Erythroblast (primary cell): Measurements from ENCODE around the gene ADIPOR2.
"Not testable (repeated sequence)": the region's sequence is repeated elsewhere in the genome, so short reads cannot be mapped to it uniquely, and the experiment has no call there.

Experiments used
- DNase-seq, 2 experiments: peaks; one replicate each; lab custom pipeline; 2025; lab: John Stamatoyannopoulos, UW
- GATA1 ChIP-seq: IDR thresholded peaks from 2 replicates; pipeline ENCODE4 v1.6.1; 2011; ENCODE audit warnings: low read depth, mild to moderate bottlenecking, control low read depth, low read length, moderate library complexity
- POLR2A ChIP-seq: IDR thresholded peaks from 2 replicates; pipeline ENCODE4 v1.6.1; 2011; ENCODE audit warnings: mild to moderate bottlenecking, low read length

Gene ADIPOR2

GRCh38 chr12:1676043-1676442, 14.8 kb upstream of the ADIPOR2 start:
- DNase-seq = no peak

GRCh38 chr12:1680804-1681492, 9.9 kb upstream of the ADIPOR2 start:
- no peak for DNase-seq
- no peak for TF ChIP-seq GATA1
- no peak for TF ChIP-seq POLR2A

More at GRCh38 chr12:1676043-1676442, 14.8 kb upstream of the ADIPOR2 start:
- TF ChIP-seq POLR2A (no peak), GATA1 (no peak)

DNA sequence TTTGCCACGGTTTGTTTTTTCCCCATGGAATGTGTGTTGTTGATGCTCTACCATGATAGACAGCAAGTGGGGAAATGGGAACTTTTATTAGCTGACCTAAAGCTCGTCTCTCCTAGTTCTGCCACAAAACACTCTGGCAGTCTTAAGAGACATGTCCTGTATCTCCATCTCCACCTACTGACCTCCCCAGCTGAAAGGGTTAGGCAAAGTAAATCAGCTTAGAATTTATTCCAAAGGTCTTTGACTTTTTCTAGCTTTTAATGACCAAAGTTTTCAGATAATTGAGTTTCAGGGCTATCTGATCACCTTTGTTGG, 9.4 kb upstream of the ADIPOR2 start:
- DNase-seq = no peak
- TF ChIP-seq GATA1 (no peak), POLR2A (no peak)

DNA sequence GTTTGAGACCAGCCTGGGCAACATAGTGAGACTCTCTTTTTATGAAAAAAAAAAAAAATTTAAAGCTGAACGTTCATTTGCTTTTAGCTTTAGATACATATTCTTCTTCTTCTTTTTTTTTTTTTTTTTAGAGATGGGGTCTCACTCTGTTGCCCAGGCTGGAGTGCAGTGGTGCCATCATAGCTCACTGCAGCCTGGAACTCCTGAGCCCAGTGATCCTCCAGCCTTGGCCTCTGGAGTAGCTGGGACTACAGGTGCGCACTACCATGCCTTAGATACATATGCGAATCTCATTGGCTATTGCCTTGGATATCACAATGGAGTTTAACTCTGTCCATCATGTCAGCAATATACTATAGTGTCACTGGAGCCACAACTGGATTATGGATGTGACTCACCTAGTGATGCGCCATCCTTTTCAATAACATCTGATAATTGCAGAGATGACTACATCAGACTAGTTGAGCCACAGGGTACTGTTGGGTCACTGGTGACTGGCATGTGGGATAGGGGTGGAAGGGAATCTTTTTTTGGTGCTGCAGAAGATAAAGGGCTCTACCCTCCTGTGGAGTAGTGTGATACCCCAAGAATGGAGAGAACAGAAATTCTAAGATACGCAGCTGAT, 2.7 kb upstream of the ADIPOR2 start:
- no peak for TF ChIP-seq POLR2A
- no peak for TF ChIP-seq GATA1

GRCh38 chr12:1691123-1692007, 495 bp downstream of the ADIPOR2 start:
- no peak for TF ChIP-seq GATA1
- TF ChIP-seq POLR2A = no peak
- peak; percentile 82 to 85 for DNase-seq

More for the DNA sequence above, 2.7 kb upstream of the ADIPOR2 start:
- peak; percentile 35 to 47 for DNase-seq

DNA sequence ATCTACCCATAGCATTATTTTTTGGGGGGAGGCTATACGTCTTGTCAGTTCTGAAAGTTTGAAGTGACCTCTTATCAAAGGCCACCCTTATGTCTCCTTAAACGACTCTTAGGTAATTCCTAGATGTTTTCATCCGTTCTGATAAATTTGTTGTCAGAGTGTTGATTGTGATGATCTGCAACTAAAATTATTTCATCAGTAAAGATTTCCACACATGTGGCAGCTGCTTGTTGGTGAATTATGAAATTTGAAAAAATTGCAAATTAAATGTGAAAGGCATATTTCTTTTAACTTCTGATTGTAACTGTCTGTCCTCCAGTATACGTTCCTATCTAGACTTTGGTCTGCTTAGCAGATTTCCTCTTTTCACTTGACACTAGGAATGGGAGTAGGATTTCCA, 1.4 kb downstream of the ADIPOR2 start:
- peak; percentile 53 to 59 for DNase-seq
- no peak for TF ChIP-seq POLR2A
- TF ChIP-seq GATA1 = no peak

DNA sequence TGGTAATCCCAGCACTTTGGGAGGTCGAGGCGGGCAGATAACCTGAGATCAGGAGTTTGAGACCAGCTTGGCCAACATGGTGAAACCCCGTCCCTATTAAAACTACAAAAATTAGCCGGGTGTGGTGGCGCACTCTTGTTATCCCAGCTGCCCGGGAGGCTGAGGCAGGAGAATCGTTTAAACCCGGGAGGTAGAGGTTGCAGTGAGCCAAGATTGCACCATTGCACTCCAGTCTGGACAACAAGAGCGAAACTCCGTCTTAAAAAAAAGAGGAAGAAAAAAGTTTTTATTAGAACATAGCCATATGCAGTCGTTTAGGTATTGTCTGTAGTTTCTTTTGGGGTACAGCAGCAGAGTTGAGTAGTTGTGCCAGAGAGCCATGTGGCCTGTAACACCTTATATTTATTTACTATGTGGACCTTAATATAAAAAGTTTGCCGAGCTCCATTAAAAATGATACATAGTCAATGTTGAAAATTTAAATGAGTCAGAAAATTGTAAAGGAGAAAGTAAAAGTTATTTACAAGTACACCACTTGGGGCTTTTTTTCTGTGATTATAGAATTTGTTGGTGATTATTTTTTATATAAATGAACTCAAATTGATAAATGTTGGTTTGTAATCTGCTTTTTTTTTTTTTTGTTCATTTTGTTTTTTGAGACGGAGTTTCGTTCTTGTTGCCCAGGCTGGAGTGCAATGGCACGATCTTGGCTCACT, 2.2 kb downstream of the ADIPOR2 start:
- DNase-seq = no peak
- TF ChIP-seq GATA1 = no peak
- TF ChIP-seq POLR2A = no peak

- not testable (repeated sequence) for DNase-seq
Measured at GRCh38 chr12:1695097-1695496, 4.2 kb downstream of the ADIPOR2 start.

DNA sequence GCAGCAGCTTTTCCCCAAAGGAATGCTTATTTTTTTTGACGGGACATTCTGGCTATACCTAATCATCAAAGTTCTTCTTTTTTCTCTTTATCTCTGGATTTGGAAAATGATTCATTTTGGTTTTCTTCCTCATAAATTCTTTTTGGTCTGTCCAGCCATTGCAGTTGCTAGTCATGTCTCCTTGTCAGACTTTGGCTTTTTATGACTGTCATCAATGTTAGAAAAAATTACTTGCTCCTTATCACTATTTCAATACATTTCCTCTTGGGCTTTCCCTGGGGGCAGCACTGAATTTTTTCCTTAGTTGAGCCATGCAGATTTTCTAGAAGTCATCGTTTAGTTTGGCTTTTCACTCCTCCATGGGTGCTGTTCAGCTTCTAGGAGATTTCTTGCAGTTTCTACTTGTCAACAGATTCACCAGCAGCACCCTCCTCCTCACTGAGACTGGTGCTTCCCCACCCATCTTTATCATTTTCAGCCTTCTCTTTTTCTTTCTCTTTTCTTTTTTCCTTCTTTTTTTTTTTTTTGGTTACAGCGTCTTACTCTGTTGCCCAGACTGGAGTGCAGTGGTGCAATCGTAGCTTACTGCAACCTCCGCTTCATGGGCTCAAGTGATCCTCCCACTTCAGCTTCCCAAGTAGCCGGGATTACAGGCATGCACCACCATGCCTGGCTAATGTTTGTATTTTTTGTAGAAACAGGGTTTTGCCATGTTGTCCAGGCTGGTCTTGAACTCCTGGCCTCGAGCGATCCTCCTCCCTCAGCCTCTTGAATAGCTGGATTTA, 5.2 kb downstream of the ADIPOR2 start:
- DNase-seq = peak in 1 of 2 experiments; percentile 27
- TF ChIP-seq POLR2A (no peak), GATA1 (no peak)

GRCh38 chr12:1696800-1697199, 5.9 kb downstream of the ADIPOR2 start:
- no peak for TF ChIP-seq POLR2A
- TF ChIP-seq GATA1 = no peak
- no peak for DNase-seq

- DNase-seq = no peak
- no peak for TF ChIP-seq POLR2A
- no peak for TF ChIP-seq GATA1
Measured at GRCh38 chr12:1697271-1697670, 6.4 kb downstream of the ADIPOR2 start.

DNA sequence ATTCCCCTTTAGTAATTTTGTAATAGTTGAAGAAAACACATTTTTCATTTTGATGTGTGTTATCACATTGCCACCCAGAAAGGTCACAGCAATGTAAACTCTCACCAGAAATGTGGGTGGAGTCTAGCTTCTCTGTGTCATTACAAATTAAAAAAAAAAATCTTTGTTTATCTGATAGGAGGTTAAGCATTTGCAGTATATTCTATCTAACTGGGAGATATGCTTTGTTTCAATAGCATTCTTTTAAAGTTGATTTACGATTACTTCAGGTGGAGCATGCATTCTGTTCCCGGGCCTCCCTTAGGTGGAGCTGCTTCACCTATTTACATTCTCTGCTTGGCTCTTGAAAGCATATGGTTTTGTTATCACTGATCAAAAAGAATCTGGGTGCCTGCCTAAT, 7.8 kb downstream of the ADIPOR2 start:
- peak; percentile 29 to 43 for DNase-seq
- TF ChIP-seq POLR2A (no peak), GATA1 (no peak)

GRCh38 chr12:1702713-1703112, 11.8 kb downstream of the ADIPOR2 start:
- no peak for DNase-seq
- TF ChIP-seq POLR2A = no peak
- TF ChIP-seq GATA1 = no peak
